ENCODE results near the gene DUSP22. TPM values are rescaled to one million over a fixed set of nuclear protein-coding genes. Genes with fewer than 3 reads are reported as not detected.

Gene DUSP22, protein sequence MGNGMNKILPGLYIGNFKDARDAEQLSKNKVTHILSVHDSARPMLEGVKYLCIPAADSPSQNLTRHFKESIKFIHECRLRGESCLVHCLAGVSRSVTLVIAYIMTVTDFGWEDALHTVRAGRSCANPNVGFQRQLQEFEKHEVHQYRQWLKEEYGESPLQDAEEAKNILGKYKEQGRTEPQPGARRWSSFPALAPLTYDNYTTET
- total RNA-seq = 36.6 TPM

GRCh38 chr6:291697-292505, at the start of gene DUSP22:
TSS of gene DUSP22 (plus strand) at chr6:292487. CDS start at chr6:292540, 53 bp downstream.

DNA sequence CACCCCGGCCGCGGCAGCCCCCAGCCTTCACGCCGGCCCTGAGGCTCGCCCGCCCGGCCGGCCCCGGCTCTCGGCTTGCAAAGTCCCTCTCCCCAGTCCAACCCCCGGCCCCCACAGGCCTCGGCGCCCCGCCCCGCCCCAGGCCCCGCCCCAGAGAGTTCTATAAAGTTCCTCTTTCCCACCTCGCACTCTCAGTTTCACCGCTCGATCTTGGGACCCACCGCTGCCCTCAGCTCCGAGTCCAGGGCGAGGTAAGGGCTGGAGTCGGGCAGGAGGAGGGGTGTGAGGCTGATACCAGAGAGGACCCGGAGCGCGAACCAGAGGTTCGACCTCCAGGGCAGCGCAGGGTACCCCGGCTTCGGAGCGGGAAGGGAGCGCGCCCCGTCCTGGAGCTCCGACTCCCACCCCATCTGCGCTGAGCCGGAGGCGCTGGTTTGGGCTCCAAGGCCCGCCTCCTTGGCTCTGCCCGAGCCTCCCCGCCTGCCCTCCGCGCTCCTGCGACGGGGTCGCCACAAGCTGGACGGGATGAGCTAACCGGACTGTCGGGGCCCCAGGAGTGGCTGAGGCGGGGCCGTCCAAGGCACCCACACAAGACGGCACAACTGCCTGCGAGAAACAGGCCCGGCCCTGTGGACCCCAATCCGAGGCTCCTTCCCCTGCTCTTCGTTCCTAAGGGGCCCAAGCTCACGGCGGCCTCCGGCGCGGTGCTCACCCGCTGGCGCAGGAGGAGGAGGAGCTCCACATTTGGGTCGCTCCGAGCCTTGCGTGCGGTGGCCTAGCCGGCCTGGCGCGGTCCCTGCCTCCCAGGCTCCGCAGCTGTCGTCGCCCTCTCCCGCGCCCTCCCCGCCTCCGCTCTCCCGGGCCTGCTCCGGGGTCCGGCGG, 99.5 kb downstream of the DUSP22 start, which contains the start of gene IRF4:
Gene IRF4 (plus strand): TSS at position 194 of the 882 bp plus-strand sequence. CDS start 1,401 bp downstream, outside the sequence.

Other genes with a start within 250 kb of the DUSP22 start
- not detected for gene IRF4, start 99.3 kb downstream of the DUSP22 start, total RNA-seq

Data from parietal lobe (tissue), 1 donor.